ENCODE measurements around the gene CHKA.
A peak's percentile ranks its signal among the peaks of the same experiment; 100 is the strongest.

GRCh38 chr11:68076371-68077042 lies 44.7 kb downstream of the CHKA start:
- TF ChIP-seq CTCF (IDR thresholded peaks at IDR 0.05) = peak in 3 of 7 experiments; percentile 11 to 34 (median 27)
- no peak for TF ChIP-seq POLR2AphosphoS5 (IDR thresholded peaks at IDR 0.05)

Data from stomach (tissue), 4 donors.